Stimulated activated CD8-positive, alpha-beta memory T cell treated with anti-CD3 and anti-CD28 coated beads, Interleukin-2, amount 100 ng/mL, for 1 hour (primary cell): ENCODE data around the gene LAGE3.
A peak's percentile ranks its signal among the peaks of the same experiment; 100 is the strongest.

Experiments
- DNase-seq, 2 donors: peaks; one replicate each; pipeline ENCODE4 v3.0.0-alpha.2; 2020; ENCODE audit warnings: low read depth in 2 of 2

Gene LAGE3, protein sequence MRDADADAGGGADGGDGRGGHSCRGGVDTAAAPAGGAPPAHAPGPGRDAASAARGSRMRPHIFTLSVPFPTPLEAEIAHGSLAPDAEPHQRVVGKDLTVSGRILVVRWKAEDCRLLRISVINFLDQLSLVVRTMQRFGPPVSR

DNA sequence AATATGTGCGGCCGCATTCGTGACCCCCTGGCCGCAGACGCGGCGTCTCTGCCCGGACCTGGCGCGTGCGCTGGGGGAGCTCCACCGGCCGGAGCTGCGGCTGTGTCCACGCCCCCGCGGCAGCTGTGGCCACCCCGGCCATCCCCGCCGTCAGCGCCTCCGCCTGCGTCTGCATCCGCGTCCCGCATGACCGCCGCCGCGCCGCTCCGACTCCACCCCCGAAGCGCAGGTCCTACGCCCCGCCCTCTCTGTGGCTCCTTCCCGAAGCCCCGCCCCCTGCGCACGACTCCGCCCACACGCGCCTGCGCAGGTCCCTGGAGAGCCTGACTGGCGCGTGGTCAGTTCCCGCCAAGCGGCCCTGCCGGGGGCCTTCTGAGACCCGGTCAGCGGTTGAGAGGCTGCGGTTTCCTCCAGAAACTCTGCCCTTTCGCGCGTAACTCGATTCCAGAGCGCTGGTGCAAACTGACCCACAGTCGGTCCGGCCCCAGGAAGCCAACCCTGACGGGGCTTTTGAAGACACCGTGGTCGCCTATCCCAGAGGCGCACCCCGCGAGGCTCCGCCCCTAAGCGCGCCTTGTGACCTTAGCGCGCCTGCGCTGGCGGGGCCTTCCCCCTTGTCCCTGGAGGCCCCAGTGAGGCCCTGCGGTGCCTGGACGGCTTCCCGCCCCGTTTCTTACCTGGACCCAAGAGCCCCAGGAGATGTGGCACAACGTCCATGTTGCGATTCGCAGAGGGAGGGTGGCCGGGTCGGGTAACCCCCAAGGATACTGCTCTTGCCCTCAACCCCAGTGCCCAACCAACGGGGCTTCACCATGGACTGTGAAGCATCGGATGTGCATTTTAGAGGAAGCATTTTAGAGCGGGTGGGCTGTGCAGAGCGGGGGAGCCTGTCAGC, at the start of gene LAGE3:
Gene LAGE3 (minus strand): TSS at position 554 of the 895 bp plus-strand sequence. CDS start 366 bp downstream, at position 188.
- DNase-seq, result peak; percentile 89

DNA sequence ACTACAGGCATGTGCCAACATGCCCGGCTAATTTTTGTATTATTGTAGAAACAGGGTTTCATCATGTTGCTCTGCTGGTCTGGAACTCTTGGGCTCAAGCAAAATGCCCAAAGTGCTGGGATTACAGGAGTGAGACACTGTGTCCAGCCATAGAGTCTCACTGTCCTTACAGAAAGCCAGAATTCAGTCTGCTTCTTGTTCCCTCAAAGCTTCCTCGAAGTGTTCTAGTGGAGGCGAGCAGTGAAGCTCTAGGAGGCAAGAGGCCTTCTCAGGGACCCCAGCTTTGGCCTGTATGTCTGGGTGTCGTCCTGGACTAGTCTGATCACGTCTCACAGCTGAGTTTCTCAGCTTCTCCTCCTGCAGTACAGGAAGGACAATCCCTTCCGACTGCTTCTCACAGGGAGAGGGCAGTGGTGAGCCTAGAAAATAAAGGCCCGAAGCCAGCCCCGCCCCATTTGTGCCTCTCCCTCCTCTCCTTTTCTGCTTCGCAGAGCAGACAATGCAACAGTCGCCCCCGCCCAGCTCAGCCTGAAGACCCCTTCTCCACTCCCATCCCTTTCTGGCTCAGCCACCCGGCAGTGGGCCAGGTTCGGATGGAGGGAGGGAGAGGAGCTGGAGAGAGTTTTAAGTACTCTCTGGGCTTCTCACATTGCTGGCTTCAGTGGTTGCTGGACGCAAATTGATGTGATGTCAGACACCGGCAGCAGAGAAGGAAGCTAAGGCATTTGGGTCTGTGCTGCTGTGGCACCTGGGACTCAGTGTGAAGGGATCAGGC, 48.0 kb upstream of the LAGE3 start:
- no peak for DNase-seq

DNA sequence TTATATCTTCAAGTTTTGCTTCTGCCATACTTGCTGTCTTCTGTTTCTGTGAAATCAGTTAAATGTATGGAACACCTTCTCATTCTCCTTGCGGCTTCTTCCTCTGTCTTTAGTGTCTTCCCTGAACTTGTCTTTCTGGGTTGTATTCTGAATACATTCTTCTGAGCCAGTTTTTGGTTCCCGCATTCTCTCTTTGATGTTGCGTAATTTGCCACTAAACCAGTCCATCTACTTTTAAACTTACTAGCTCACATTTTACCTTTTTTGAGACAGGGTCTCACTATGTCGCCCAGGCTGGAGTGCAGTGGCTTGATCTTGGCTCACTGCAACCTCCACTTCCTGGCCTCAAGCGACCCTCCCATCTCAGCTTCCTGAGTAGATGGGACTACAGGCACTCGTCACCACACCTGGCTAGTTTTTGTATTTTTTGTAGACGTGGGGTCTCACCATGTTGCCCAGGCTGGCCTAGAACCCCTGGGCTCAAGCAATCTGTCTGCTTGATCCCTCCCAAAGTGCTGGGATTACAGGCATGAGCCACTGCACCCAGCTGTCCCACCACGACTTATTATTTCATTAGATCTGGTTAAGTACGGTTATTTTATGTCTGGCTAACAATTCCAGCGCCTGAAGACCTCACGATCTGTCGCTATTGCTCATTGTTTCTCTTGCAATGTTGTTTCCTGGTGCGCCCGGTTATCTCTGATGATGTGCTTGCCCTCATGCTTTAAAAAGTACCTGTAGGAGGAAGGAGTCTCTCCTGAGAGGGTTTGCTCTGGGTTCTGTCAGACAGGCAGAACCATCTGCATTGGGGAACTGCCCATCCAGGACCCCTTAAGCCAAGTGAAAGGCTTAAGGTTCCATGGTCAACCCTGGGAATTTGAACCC, 46.8 kb upstream of the LAGE3 start:
- DNase-seq, result no peak

DNA sequence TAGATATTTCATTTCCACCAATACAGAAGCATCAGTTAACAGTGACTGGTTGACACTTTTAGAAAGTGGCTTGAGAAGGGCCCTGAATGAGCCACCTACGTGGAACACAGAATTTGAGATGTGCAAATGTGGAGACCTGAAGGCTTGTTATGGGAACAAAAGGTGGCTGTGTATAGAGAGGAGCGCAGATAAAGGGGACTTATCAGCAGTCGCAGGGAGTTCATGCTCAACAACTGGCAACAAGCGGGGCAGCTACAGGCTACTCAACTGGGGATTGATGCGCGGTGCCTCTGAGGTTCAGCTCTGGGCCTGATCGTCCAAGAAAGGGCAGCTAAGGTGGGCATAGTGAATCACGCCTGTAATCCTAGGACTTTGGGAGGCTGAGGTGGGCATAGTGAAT, 40.3 kb upstream of the LAGE3 start:
- DNase-seq, result no peak

DNA sequence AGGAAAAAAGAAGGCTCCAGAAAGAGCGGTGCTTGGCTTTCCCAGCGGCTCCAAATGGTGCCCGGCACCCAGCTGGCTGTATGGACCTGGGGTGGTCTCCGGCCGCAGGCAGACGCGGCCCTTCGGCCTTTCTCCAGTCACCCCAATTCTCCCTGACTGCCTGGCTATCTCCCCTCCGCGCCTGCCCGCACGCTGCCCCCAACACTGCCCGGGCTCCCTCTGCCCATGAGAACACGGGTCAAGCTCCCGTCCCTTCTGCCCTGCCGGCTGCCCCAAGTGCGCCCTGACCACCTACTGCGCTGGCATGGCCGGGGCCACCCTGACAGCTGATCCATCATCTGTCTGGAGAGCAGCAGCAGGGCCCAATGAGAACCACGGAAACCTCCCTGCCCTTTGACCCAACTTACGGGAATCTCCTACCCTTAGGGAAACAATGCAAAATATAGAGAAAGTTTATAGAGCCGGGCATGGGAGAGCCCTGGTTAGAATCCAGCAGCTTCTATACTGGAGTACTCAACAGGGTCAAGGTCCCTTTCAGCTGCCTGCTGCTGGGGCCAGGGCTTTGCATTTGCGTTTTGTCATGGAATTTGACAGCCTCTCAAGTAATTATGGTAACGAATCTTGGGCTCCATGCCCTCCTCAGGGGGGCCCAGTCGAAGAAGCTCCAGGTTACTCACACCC, 38.2 kb upstream of the LAGE3 start:
- DNase-seq, result no peak

DNA sequence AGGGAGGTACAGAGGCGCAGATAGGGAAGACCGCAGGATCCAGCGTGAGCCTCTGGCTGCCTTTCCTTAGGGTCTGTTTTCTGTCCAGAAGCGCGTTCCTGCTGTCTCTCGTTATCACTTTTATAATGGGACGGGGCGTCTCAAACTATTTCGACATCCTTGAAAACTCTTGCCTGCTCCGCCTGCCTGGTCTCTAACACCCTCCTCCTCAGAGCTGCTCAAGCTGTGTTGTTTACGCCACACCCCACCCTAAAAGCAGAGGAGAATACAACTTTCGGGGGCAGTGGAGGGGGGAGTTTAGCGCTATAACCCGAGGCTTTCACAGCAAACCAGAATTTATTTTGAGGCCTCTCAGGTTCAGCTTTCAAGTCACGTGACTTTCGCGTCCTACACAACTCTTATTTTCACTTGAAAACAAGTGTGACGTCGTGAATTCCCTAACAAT, 37.6 kb upstream of the LAGE3 start:
- DNase-seq, result no peak

DNA sequence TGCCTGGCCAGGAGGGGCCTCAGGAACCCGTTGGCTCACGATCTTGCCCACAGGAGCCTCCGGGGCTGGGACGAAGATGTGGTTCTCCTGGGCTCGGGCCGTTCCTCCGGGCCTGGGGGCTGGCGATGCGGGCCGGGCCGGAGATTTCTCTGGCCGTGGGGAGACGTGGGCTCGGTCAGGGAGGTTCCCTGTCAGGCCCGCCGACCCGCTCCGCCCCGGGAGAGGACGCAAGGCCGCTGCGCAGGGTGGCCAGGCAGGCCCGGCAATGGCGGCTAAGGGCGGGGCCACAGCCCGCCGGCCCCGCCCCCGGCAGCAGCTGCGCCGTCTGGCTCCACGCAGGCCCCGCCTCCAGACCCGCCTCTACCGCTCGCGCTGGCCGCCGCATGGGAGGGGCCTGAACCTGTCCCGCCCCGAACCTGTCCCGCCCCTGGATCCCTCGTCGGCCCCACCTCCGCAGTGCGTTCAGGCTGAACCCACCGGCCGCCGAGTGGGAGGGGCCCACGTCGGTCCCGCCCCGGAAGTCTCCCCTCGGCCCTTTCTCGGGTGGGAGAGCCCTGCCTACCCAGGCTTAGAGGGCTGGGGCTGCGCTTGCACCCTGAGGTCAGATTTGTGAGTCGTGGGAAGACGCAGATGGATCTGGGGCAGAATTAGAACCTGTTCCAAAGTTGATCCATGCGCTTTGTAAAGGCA, 37.0 kb upstream of the LAGE3 start, which contains the start of gene FAM3A:
Gene FAM3A (minus strand): TSS at position 267 of the 690 bp plus-strand sequence. CDS start 460 bp downstream, outside the sequence.
- DNase-seq, result peak; percentile 81 to 86

DNA sequence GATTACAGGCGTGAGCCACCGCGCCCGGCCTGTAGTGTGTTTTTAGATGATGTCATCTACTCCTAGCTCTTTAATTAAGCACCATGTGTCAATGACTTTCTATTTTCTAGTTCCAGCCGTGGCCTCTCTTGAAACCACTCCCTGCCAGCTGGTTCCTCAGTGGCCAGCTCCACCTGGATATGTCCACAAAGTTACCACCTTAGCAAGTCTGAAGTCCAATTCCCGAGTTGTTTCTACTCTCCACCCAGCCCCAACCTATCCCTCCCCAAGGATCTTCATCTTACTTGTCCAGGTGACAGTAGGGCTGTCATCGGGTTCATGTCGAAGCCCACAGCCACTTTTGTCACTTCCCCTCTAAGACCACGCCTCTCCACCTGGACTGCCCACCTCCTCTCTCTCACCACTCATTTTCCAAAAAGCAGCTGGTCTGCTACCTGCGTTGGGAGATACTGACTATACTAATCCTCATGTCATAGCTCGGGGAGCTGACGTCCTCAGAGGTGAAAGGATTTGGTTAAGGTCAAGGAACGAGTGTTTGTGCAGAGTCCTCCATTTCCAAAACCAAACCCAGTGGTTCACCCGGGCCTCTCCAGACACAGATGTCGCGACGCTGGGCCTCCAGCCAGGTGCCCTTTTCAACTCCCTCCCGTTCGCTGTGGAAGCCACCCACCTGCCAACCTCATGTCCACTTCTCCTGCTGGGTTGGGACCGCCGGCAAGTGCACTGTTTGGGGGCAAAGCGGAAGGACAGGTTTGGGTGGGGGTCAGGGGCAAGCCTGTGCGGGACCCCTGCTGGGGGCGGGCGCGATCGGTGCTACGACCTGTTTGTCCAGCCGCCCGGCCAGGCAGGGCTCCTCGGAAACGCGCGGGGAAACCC, 36.2 kb upstream of the LAGE3 start:
- DNase-seq, result no peak

DNA sequence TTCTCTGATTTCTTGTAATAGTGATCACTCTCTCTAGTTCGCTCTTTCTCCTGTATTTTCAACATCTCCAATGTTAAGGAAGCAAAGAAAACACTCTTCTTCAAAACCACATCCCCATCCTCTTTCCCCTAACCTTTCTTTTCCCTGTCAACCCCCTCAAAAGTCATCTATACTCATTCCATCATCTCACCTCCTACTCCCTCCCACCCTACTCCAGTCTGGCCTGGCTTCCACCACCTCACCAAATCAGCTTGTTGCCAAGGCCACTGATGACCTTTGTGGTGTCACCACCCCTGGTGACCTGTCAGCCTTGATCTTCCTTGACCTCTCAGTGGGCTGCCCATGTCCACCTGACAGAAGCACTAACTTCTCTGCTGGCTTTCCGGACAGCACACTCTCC, 34.6 kb upstream of the LAGE3 start:
- no peak for DNase-seq

DNA sequence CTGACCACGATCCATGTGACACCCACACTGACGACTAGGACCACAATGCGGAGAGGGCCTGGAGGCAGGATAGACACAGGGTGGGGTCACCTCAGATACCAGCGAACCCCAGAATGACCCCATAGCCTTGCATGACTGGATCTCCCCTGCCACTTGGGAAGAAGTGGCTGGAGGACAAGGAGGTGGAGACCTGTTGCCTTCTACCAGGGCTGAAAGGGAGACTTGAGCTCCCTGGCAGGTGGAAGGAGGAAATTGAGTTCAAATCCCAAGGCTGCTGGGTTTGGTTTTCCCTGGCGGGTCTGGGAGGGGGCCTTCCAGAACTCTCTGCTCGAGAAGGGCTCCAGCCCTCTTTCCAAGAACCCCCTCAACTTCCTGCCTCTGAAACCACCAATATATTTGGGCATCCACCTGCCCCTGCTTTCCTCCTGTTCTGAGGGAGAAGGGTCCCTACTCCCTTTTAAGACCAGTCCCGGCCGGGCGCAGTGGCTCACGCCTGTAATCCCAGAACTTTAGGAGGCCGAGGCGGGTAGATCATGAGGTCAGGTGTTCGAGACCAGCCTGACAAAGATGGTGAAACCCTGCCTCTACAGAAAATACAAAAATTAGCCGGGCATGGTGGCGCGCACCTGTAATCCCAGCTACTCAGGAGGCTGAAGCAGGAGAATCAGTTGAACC, 33.9 kb upstream of the LAGE3 start:
- no peak for DNase-seq

DNA sequence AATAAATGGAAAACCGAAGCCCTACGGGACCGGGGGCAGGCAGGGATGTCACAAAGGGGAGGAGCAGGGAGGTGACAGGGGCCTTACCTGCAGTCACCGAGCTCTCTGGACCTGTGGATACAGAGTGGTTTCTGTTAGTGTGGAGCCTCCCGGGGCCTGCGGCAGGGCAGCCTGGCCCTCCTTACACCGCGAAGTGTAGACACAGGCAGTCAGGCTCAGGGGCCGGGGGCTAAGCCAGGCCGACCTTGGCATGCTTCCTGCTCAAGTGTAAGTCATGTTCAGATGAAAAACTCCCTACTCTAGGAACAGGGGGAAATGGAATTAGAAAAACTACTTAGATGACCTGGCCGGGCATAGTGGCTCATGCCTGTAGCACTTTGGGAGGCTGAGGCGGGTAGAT, 32.7 kb upstream of the LAGE3 start:
- DNase-seq, result no peak

DNA sequence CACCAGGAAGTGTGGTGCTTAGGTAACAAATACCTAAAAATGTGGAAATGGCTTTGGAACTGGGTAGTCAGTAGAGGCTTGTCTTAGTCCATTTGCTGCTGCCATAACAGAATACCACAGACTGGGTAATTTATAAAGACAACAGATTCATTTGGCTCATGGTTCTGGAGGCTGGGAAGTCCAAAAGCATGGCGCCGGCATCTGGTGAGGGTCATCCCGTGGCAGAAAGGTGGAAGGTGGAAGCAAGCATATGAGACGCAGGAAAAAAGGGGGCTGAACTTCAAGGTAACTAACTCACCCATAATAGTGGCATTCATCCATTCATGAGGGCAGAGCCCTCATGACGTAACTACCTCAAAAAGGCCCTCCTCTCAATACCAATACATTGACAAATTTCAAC, 30.4 kb upstream of the LAGE3 start:
- no peak for DNase-seq

DNA sequence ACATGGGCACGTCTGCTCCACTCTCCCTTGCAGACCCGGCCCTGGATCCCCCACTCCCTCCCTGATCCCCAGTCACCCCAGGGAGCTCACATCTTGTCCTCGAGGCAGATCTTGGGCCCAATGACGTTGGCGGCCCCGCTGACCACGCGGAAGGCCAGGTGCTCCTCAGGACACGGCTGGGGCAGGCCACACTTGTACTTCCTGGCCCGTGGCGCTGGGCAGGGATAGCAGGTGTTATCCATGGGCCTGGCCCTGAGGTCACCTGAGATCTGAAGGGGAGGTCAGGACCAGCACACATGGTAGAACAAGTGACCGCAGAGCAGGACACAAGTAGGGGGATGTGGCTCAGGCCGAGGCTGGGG, 29.3 kb upstream of the LAGE3 start:
- DNase-seq, result no peak

DNA sequence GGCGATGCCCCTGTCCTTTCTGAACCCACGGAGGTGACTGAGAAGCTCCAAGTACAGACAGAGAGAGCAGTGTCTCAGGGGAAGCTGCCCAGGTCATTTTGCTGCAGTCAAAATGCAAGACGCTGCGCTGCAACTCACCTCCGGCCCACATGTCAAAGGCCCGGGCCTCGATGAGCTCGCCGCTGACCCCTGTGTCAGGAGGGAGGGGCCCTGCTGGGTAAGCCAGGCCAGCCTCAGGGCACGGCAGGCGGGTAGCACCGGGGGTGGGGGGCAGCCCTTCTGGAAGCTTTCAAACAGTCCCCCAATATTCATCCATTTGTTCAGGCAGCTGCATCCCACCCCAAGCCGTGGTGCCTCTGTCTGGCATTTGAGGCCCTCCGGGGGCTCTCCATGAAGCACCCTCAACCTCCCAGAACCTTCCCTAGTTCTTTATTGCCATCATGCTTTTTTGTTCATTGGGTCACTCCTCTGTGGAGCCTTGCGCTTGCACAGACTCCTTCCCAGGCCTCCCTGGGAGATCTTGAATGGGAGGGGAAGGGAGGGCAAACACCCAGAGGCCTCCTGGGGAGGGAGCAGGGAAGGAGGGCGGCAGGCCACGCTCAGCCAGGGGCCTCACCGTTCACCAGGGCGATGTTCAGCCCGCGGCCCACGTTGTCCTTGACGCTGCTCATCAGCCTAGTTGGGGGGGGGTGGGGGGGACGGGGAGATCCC, 28.7 kb upstream of the LAGE3 start:
- no peak for DNase-seq

DNA sequence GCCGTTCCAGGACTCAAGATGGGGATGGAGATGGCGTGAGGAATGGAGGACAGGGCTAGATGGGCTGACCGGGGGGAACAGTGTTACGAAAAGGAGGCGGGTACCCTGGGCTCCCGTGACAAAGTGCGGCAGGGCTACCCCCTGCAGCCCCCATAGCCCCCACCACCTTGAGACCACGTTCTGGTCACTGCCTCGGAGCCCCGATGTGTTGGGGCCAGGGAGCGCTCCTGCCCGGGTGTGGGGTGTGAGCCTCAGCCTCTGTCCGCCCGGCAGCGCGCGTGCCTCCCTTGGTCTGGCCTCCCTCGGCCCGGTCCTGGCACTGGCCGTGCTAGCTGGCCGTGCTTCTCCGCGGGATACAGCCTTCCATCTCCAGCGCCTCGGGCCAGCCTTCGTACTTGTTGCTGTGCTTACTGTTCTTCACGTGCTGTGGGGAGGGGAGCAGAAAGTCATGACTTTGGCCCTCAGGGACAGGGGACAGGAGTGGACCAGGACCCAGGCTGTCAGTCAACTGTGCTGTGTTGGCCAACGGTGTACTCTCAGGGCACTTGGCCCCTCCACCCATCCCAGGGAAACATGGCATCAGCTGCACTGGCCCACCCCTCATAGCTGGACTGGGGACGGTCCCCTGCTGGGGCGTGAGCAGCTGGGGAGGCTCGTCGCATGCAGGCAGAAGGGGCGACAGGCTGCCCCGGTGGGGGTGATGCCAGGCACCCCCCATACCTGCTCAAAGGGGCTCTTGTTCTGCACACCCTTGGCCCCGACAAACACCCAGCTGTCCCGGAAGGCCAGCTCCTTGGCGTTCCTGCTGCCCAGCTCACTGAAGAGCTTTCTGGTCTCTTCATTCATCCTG, 27.6 kb upstream of the LAGE3 start:
- DNase-seq, result no peak

DNA sequence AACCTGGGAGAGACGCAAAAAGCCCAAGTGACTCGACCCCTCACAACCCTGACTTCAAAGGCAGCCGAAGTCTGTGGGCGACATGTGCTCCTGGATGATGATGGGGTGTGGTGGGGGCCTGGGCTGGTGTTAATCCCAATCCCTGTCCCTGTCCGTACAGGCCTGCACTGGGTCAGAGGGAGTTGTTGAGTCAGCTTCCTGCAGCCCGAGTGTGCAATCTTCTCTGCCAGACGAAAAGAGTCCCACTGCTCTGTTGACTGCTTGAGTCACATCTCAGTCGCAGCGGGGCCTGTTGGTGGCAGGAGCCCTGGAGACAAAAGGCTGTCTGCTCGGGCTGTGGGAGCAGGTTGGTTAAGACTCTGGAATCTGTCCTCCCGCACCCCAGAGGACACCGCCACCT, 26.7 kb upstream of the LAGE3 start:
- no peak for DNase-seq

DNA sequence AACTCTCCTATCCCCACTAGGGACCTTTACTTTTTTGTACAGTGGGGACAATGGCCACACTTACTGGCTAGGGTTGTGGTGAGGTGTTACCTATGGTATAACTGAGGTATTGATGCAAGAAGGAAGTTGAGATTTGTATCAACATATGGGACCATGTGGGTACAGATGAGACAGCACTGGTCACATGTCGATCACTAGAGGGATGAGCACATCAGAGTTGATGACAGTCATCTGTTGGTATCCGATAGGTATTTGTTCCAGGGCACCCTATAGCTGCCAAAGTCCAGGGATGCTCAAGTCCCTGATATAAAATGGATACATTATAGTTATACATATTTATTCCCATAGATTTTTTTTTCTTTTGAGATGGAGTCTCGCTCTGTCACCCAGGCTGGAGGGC, 23.9 kb upstream of the LAGE3 start:
- no peak for DNase-seq
